SK-N-SH treated with all-trans-retinoic acid at 6 μM for 48 hours (cell line): Measurements from ENCODE around the gene PRRC2C.
A peak's percentile ranks its signal among the peaks of the same experiment; 100 is the strongest.

Experiments
- ATAC-seq: fragments of 200-7000 bp; cut with Tn5 transposase; 3 replicates; pipeline ENCODE4 v1.9.1; 2020; ENCODE audit warnings: mild to moderate bottlenecking, moderate library complexity
- ARNTL ChIP-seq: fragments of 450-650 bp; formaldehyde crosslinking; IDR thresholded peaks from 2 replicates; pipeline ENCODE4 v1.5.0; 2020; ENCODE audit warnings: low read depth, mild to moderate bottlenecking, moderate library complexity, borderline replicate concordance
- BACH2 ChIP-seq: fragments of 250-450 bp; sonication (Bioruptor Pico); IDR thresholded peaks from 2 replicates; pipeline ENCODE4 v1.9.0; 2021; ENCODE audit warnings: mild to moderate bottlenecking, borderline replicate concordance
- CREB5 ChIP-seq: fragments of 250-450 bp; sonication (Bioruptor Pico); IDR thresholded peaks from 2 replicates; pipeline ENCODE4 v1.5.1; 2020; ENCODE audit warnings: low read depth, mild to moderate bottlenecking, moderate library complexity
- CSDC2 ChIP-seq: fragments of 250-450 bp; sonication (Bioruptor Pico); IDR thresholded peaks from 2 replicates; pipeline ENCODE4 v1.5.0; 2020; ENCODE audit warnings: mild to moderate bottlenecking, moderate library complexity
- CSRNP3 ChIP-seq: fragments of 250-450 bp; sonication (Bioruptor Pico); IDR thresholded peaks from 2 replicates; pipeline ENCODE4 v1.5.1; 2021; ENCODE audit warnings: mild to moderate bottlenecking, moderate library complexity
- ESRRG ChIP-seq: fragments of 250-450 bp; sonication (Bioruptor Pico); IDR thresholded peaks from 2 replicates; pipeline ENCODE4 v1.6.1; 2021; ENCODE audit warnings: mild to moderate bottlenecking
- GLIS3 ChIP-seq: fragments of 250-450 bp; sonication (Bioruptor Pico); IDR thresholded peaks from 2 replicates; pipeline ENCODE4 v1.5.0; 2020; ENCODE audit warnings: mild to moderate bottlenecking, moderate library complexity
- PATZ1 ChIP-seq: fragments of 250-450 bp; sonication (Bioruptor Pico); IDR thresholded peaks from 2 replicates; pipeline ENCODE4 v1.8.0; 2020; ENCODE audit warnings: mild to moderate bottlenecking, moderate library complexity, borderline replicate concordance
- POU6F1 ChIP-seq: fragments of 250-450 bp; sonication (Bioruptor Pico); IDR thresholded peaks from 2 replicates; pipeline ENCODE4 v1.8.0; 2021; ENCODE audit warnings: low read depth, mild to moderate bottlenecking, moderate library complexity, borderline replicate concordance
- PPARA ChIP-seq: fragments of 250-450 bp; sonication (Bioruptor Pico); IDR thresholded peaks from 2 replicates; pipeline ENCODE4 v1.5.0; 2020; ENCODE audit warnings: mild to moderate bottlenecking, borderline replicate concordance
- RARB ChIP-seq: fragments of 250-450 bp; sonication (Bioruptor Pico); IDR thresholded peaks from 2 replicates; pipeline ENCODE4 v1.8.0; 2021; ENCODE audit warnings: mild to moderate bottlenecking, moderate library complexity
- SNAI2 ChIP-seq: fragments of 250-450 bp; sonication (Bioruptor Pico); IDR thresholded peaks from 2 replicates; pipeline ENCODE4 v1.5.0; 2020; ENCODE audit warnings: mild to moderate bottlenecking, moderate library complexity
- TCF4 ChIP-seq: fragments of 250-450 bp; sonication (Bioruptor Pico); IDR thresholded peaks from 2 replicates; pipeline ENCODE4 v1.8.0; 2021; ENCODE audit warnings: mild to moderate bottlenecking, moderate library complexity, borderline replicate concordance
- TOX ChIP-seq: fragments of 250-450 bp; sonication (Bioruptor Pico); IDR thresholded peaks from 2 replicates; pipeline ENCODE4 v1.8.0; 2021; ENCODE audit warnings: mild to moderate bottlenecking, moderate library complexity, borderline replicate concordance
- TSHZ2 ChIP-seq: fragments of 250-450 bp; sonication (Bioruptor Pico); IDR thresholded peaks from 2 replicates; pipeline ENCODE4 v1.5.0; 2020; ENCODE audit warnings: mild to moderate bottlenecking, moderate library complexity
- ZC3H10 ChIP-seq: fragments of 250-450 bp; sonication (Bioruptor Pico); IDR thresholded peaks from 2 replicates; pipeline ENCODE4 v1.5.1; 2021; ENCODE audit warnings: mild to moderate bottlenecking, moderate library complexity
- ZFP30 ChIP-seq: fragments of 450-650 bp; formaldehyde crosslinking; IDR thresholded peaks from 2 replicates; pipeline ENCODE4 v1.5.0; 2022; ENCODE audit warnings: mild to moderate bottlenecking, moderate library complexity
- ZNF565 ChIP-seq: fragments of 450-650 bp; formaldehyde crosslinking; conservative IDR thresholded peaks from 2 replicates; pipeline ENCODE4 v1.5.0; 2020; ENCODE audit warnings: low read depth, mild to moderate bottlenecking, moderate library complexity
- ZNF70 ChIP-seq: fragments of 450-650 bp; formaldehyde crosslinking; IDR thresholded peaks from 2 replicates; pipeline ENCODE4 v1.5.0; 2020; ENCODE audit warnings: mild to moderate bottlenecking, moderate library complexity
- ZNF8 ChIP-seq: fragments of 450-650 bp; formaldehyde crosslinking; IDR thresholded peaks from 2 replicates; pipeline ENCODE4 v1.5.0; 2020; ENCODE audit warnings: mild to moderate bottlenecking, moderate library complexity

Gene PRRC2C

GRCh38 chr1:171582589-171582988, 97.3 kb downstream of the PRRC2C start:
- TF ChIP-seq SNAI2 (CRISPR knock-in tag) (no peak), CSDC2 (no peak), ESRRG (CRISPR knock-in tag) (no peak), GLIS3 (CRISPR knock-in tag) (no peak), CREB5 (CRISPR knock-in tag) (no peak), ZC3H10 (CRISPR knock-in tag) (no peak), TOX (CRISPR knock-in tag) (no peak)
- no peak for ATAC-seq

- ATAC-seq: no peak
- TF ChIP-seq GLIS3 (CRISPR knock-in tag): no peak
- no peak for TF ChIP-seq CSDC2
- no peak for TF ChIP-seq POU6F1 (CRISPR knock-in tag)
- TF ChIP-seq TOX (CRISPR knock-in tag): no peak
- TF ChIP-seq, all 23 proteins: peak for 0
These were observed 98.4 kb downstream of the PRRC2C start for GRCh38 chr1:171583591-171584201.

GRCh38 chr1:171585715-171586114, 100.4 kb downstream of the PRRC2C start:
- ATAC-seq: no peak
- TF ChIP-seq CREB5 (CRISPR knock-in tag) (no peak), TSHZ2 (no peak), CSDC2 (no peak), RARB (CRISPR knock-in tag) (no peak), GLIS3 (CRISPR knock-in tag) (no peak), CSRNP3 (CRISPR knock-in tag) (no peak), PPARA (CRISPR knock-in tag) (no peak), ZNF8 (no peak), BACH2 (CRISPR knock-in tag) (no peak), ESRRG (CRISPR knock-in tag) (no peak), ZNF70 (CRISPR knock-in tag) (no peak), ZC3H10 (CRISPR knock-in tag) (no peak), ZFP30 (CRISPR knock-in tag) (no peak)

- ATAC-seq: no peak
- TF ChIP-seq TCF4 (CRISPR knock-in tag): no peak
These were observed 102.9 kb downstream of the PRRC2C start for GRCh38 chr1:171588230-171588629.

- ATAC-seq: peak; percentile 51; the same call in 2 of the 3 replicates
- no peak for TF ChIP-seq GLIS3 (CRISPR knock-in tag)
- TF ChIP-seq ZC3H10 (CRISPR knock-in tag): no peak
- TF ChIP-seq BACH2 (CRISPR knock-in tag): no peak
- no peak for TF ChIP-seq CREB5 (CRISPR knock-in tag)
- no peak for TF ChIP-seq TCF4 (CRISPR knock-in tag)
- no peak for TF ChIP-seq CSDC2
- no peak for TF ChIP-seq ZFP30 (CRISPR knock-in tag)
- no peak for TF ChIP-seq ARNTL (CRISPR knock-in tag)
- no peak for TF ChIP-seq PPARA (CRISPR knock-in tag)
- no peak for TF ChIP-seq ZNF565 (CRISPR knock-in tag)
- no peak for TF ChIP-seq SNAI2 (CRISPR knock-in tag)
- TF ChIP-seq ZNF70 (CRISPR knock-in tag): no peak
- no peak for TF ChIP-seq PATZ1 (CRISPR knock-in tag)
These were observed 104.7 kb downstream of the PRRC2C start for GRCh38 chr1:171590022-171590421.
